Measurements from ENCODE around the gene ELK4.

ELK4 gene

GRCh38 chr1:205623646-205624045 lies 8.2 kb downstream of the ELK4 start:
- H3K4me3 ChIP-seq (ENCODE audit: low read depth, low read length) = no peak overlapping the region
- TF ChIP-seq CTCF (IDR thresholded peaks at IDR 0.05; ENCODE audit: low read depth, low read length, missing control alignments) = no peak
- in situ Hi-C loops (cut with HindIII; ENCODE audit: low sequenced_read_pairs) = no loop called here
- no peak for DNase-seq (ENCODE audit: low read depth)

- TF ChIP-seq CTCF (IDR thresholded peaks at IDR 0.05; ENCODE audit: low read depth, low read length, missing control alignments) = no peak
- DNase-seq (ENCODE audit: low read depth) = no peak
- in situ Hi-C loops (cut with HindIII; ENCODE audit: low sequenced_read_pairs) = no loop called here
Observed at GRCh38 chr1:205620269-205620668, 11.5 kb downstream of the ELK4 start.

GRCh38 chr1:205619376-205619775 lies 12.4 kb downstream of the ELK4 start:
- no peak overlapping the region for H3K4me3 ChIP-seq (ENCODE audit: low read depth, low read length)
- DNase-seq (ENCODE audit: low read depth) = no peak
- in situ Hi-C loops (cut with HindIII; ENCODE audit: low sequenced_read_pairs) = no loop called here
- TF ChIP-seq CTCF (IDR thresholded peaks at IDR 0.05; ENCODE audit: low read depth, low read length, missing control alignments) = no peak

More at GRCh38 chr1:205620269-205620668, 11.5 kb downstream of the ELK4 start:
- no peak overlapping the region for H3K4me3 ChIP-seq (ENCODE audit: low read depth, low read length)

GRCh38 chr1:205616563-205617293 lies 15.1 kb downstream of the ELK4 start:
- in situ Hi-C loops (cut with HindIII; ENCODE audit: low sequenced_read_pairs) = no loop called here

GRCh38 chr1:205615789-205616188 lies 16.0 kb downstream of the ELK4 start:
- in situ Hi-C loops (cut with HindIII; ENCODE audit: low sequenced_read_pairs) = no loop called here
- TF ChIP-seq CTCF (IDR thresholded peaks at IDR 0.05; ENCODE audit: low read depth, low read length, missing control alignments) = no peak
- DNase-seq (ENCODE audit: low read depth) = no peak
- no peak overlapping the region for H3K4me3 ChIP-seq (ENCODE audit: low read depth, low read length)

More at GRCh38 chr1:205616563-205617293, 15.1 kb downstream of the ELK4 start:
- TF ChIP-seq CTCF (IDR thresholded peaks at IDR 0.05; ENCODE audit: low read depth, low read length, missing control alignments) = no peak
- no peak for DNase-seq (ENCODE audit: low read depth)
- H3K4me3 ChIP-seq (ENCODE audit: low read depth, low read length) = no peak overlapping the region

- in situ Hi-C loops (cut with HindIII; ENCODE audit: low sequenced_read_pairs) = no loop called here
- no peak overlapping the region for H3K4me3 ChIP-seq (ENCODE audit: low read depth, low read length)
- TF ChIP-seq CTCF (IDR thresholded peaks at IDR 0.05; ENCODE audit: low read depth, low read length, missing control alignments) = no peak
- no peak for DNase-seq (ENCODE audit: low read depth)
Observed at GRCh38 chr1:205613854-205614412, 17.9 kb downstream of the ELK4 start.
